Epithelial cell of esophagus (primary cell): ENCODE results near the gene AP1S1.
"Not testable (repeated sequence)": the region's sequence is repeated elsewhere in the genome, so short reads cannot be mapped to it uniquely, and the experiment has no call there.

Experiments used
- DNase-seq: peaks from one replicate; pipeline ENCODE4 v3.0.0; 2010; ENCODE audit warnings: low read depth
- H3K4me3 ChIP-seq: 2 replicates; pipeline ENCODE4 v1.5.1; 2011; ENCODE audit warnings: mild to moderate bottlenecking, low read length, control low read depth
- TF ChIP-seq, protein P1 (sequence below): IDR thresholded peaks from 2 replicates; pipeline ENCODE4 v1.5.1; 2011; ENCODE audit warnings: low read depth, mild to moderate bottlenecking, low read length, control low read depth, inconsistent platforms; ENCODE audit not compliant: insufficient read depth; ENCODE audit errors: missing control alignments

AP1S1 gene

GRCh38 chr7:101119876-101120275 is 34.4 kb upstream of the AP1S1 start:
- DNase-seq: no peak
- TF ChIP-seq, protein P1, sequence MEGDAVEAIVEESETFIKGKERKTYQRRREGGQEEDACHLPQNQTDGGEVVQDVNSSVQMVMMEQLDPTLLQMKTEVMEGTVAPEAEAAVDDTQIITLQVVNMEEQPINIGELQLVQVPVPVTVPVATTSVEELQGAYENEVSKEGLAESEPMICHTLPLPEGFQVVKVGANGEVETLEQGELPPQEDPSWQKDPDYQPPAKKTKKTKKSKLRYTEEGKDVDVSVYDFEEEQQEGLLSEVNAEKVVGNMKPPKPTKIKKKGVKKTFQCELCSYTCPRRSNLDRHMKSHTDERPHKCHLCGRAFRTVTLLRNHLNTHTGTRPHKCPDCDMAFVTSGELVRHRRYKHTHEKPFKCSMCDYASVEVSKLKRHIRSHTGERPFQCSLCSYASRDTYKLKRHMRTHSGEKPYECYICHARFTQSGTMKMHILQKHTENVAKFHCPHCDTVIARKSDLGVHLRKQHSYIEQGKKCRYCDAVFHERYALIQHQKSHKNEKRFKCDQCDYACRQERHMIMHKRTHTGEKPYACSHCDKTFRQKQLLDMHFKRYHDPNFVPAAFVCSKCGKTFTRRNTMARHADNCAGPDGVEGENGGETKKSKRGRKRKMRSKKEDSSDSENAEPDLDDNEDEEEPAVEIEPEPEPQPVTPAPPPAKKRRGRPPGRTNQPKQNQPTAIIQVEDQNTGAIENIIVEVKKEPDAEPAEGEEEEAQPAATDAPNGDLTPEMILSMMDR: no peak
- H3K4me3 ChIP-seq: no peak overlapping the region

DNA sequence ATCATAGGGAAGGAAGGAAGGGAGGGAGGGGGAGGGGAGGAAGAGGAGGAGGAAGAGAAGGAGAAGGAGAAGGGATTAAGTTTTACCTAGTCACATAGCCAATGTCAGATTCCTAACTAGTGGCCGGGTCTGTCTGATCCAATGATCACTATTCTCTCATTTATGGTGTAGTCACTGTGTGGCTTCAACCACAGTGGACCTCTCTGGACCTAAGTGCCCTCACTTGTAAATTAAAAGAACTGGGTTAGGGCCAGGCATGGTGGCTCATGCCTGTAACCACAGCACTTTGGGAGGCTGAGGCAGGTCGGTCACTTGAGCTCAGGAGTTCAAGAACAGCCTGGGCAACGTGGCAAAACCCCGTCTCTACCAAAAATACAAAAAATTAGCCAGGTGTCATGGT is 34.0 kb upstream of the AP1S1 start:
- H3K4me3 ChIP-seq: no peak overlapping the region
- no peak for DNase-seq
- TF ChIP-seq, protein P1: no peak

GRCh38 chr7:101121631-101121990 is 32.7 kb upstream of the AP1S1 start:
- not testable (repeated sequence) for DNase-seq, H3K4me3 ChIP-seq

DNA sequence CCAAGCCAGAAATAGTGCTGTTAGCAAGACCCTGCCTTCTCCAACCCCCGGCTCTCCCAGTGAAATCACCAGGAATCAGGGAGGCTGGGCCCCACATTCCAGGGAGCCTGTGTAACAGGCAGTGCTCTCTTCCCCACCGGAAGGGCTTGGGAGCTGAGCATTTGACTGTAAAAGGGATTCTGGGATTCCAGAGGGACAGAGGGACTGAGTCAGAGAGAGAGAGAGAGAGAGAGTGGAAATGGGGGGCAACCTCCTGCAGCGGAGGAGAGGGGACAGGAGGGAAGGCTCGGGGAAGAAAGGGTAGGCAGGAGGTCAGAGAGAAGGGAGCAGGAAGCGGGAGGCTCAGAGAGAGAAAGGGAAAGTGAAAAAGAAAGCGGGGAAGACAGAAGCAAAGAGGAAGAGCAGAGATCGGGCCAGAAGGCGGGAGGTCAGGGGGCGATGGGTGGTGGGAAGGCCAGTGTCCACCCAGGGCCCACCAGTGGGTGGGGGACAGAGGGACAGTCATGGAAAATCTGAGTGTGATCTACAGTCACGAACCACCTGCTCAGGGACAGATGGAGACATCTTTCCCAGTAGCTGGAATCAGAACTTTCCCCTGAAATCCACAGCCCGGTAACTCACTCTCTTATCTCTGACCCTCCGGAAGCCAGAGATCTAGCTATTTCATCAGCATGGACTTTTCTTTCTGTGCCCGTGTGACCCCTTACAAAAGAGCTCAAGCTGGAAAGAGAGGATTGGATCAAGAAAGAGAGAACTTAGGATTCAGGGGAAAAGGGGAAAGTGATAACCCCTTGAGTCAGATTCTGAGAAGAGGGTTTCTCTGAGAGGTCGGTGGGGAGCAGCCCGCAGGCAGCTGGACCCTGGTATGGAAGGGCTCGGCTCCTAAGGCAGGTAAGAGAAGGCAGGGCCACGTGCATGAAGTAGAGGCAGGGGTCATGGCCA is 32.0 kb upstream of the AP1S1 start:
- TF ChIP-seq, protein P1: no peak
- no peak overlapping the region for H3K4me3 ChIP-seq
- DNase-seq: peak; percentile 90

- TF ChIP-seq, protein P1: no peak
- H3K4me3 ChIP-seq: no peak overlapping the region
- no peak for DNase-seq
These were observed 31.2 kb upstream of the AP1S1 start for GRCh38 chr7:101122933-101123702.

DNA sequence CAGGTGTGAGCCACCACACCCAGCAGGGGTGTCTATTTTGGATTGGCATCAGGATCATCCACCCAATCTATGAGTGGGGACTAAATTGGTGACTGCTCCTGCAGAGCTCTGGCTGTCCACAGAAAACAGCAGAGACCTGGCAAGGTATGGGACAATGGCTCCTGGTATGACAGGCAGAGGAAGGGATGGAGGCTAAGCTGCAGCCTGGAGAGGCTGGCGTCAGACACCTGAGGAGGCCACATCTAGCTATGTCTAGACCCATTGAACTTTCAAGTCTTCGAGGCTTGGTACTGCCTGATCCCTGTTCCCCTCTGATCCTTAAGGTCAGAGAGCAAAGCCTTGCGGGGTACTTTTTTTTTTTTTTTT is 30.6 kb upstream of the AP1S1 start:
- no peak for DNase-seq
- TF ChIP-seq, protein P1: no peak
- no peak overlapping the region for H3K4me3 ChIP-seq

DNA sequence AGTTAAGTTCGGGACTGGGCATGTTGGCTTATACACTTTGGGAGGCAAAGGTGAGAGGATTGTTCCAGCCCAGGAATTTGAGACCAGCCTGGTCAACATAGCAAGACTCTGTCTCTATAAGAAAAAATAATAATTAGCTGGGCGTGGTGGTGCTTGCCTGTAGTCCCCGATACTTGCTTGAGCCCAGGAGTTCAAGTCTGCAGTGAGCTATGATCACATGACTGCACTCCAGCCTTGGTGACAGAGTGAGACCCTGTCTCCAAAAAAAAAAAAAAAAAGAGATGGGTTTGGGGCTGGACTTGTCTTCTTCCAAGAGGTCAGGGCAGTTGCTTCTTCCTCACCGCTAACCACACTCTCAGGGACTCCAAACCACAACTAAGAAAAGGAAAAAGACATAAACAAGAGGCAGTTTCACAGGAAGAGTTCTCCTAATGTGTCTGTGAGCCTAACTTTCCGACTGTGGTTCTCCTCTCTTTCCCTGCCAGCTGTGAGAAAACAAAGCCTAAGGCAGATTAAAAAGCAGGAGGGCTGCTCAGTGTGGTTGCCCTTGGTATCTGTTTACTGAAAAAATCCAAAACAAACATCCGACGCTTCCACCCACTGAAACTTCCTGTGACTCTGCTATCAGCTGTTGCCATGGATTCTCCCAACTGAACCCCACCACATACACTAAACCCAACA is 29.8 kb upstream of the AP1S1 start:
- peak; percentile 62 for DNase-seq
- TF ChIP-seq, protein P1: no peak
- H3K4me3 ChIP-seq: no peak overlapping the region
